Tibial nerve (tissue), 4 donors: ENCODE measurements around the gene CENPF. TPM values are rescaled to one million over a fixed set of nuclear protein-coding genes. Genes with fewer than 3 reads are reported as not detected.

Experiments used
- DNase-seq, 2 donors: peaks; one replicate each; pipeline ENCODE4 v3.0.0-alpha.2; 2019; ENCODE audit warnings: low spot score in 2 of 2
- H3K27ac ChIP-seq, 4 donors: fragments of 200-600 bp; sonication (generic) in 3 of 4; one replicate each; pipeline ENCODE4 v1.5.1; 2017 to 2019; ENCODE audit warnings: mild to moderate bottlenecking in 1 of 4
- H3K27me3 ChIP-seq, 2 donors: fragments of 200-600 bp; sonication (generic) in 1 of 2; one replicate each; pipeline versions ENCODE4 v1.5.1 to v1.6.0; 2017 to 2019
- H3K36me3 ChIP-seq, 3 donors: fragments of 200-600 bp; sonication (generic); one replicate each; pipeline ENCODE4 v1.5.1; 2018 to 2019
- H3K4me1 ChIP-seq, 4 donors: fragments of 200-600 bp; sonication (generic) in 3 of 4; one replicate each; pipeline ENCODE4 v1.5.1; 2017 to 2019
- H3K4me3 ChIP-seq, 4 donors: fragments of 200-600 bp; sonication (generic) in 3 of 4; one replicate each; pipeline ENCODE4 v1.5.1; 2017 to 2019; ENCODE audit warnings: mild to moderate bottlenecking in 1 of 4, moderate library complexity in 1 of 4
- H3K9me3 ChIP-seq, 4 donors: fragments of 200-600 bp; sonication (generic) in 3 of 4; one replicate each; pipeline ENCODE4 v1.5.1; 2017 to 2019
- EP300 ChIP-seq, 2 donors: sonication (generic); formaldehyde crosslinking; IDR thresholded peaks; one replicate each; pipeline ENCODE4 v1.6.1; 2017; ENCODE audit warnings: antibody characterized with exemption in 2 of 2, mild to moderate bottlenecking in 1 of 2
- POLR2A ChIP-seq, 2 donors: fragments of 450-650 bp; IDR thresholded peaks; one replicate each; pipeline ENCODE4 v1.6.1; 2017; ENCODE audit warnings: antibody characterized with exemption in 2 of 2, mild to moderate bottlenecking in 2 of 2, moderate library complexity in 2 of 2
- WGBS, 2 donors: methylation state at CpG; one replicate each; pipeline ENCODE4 v1.1.5; 2018; 5-methylcytosine and 5-hydroxymethylcytosine counted together
- total RNA-seq, 4 donors: library from RNA; depleted of rRNA; stranded (reverse); fragments of >200 nt; gene quantifications; one replicate each; pipeline ENCODE4 v1.1.0, GENCODE V29; 2016
- TF ChIP-seq, protein P1 (sequence below), 5 experiments: fragments of 200-600 bp in 3 of 5; fragments of 450-650 bp in 2 of 5; sonication (generic) in 3 of 5; IDR thresholded peaks; one replicate each; pipeline ENCODE4 v1.5.1; 2016 to 2019; ENCODE audit warnings: antibody characterized with exemption in 5 of 5, mild to moderate bottlenecking in 3 of 5, moderate library complexity in 2 of 5

The CENPF gene
- total RNA-seq, 4 donors from 2014 or later = 0.84 to 4.4 (median 1.1) TPM

DNA sequence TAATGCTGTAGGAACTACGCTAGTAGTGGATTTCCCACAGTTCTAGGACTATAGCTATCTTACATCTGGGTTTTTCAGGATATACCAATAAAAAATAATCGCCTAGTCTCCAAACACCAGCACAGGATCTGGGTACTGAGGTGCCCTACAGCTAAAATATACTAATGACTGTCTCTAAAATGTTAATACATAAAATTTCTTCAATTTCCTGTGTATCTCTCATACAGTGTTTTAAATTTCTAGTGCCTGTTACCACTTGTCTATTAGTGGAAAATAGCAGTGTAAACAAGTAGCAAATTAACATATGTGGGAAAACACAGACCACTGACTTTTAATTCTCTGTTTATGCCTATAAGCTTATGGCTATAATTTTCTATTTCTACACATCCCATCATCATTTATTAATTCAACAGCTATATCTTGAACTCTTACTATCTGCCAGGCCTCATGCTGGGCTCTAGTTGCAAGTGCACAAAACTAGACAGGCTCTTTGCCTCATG lies 35.5 kb upstream of the CENPF start:
- Histone ChIP-seq H3K4me3 (no peak overlapping the region), H3K27me3 (no peaks in the 10 kb centered on the region), H3K36me3 (no peaks in the 10 kb centered on the region), H3K27ac (no peak overlapping the region), H3K4me1 (no peaks in the 10 kb centered on the region), H3K9me3 (no peaks in the 10 kb centered on the region)
- 92 to 96% methylated on average over 2 of the region's 2 CpGs for WGBS, 2 donors
- TF ChIP-seq EP300 (IDR thresholded peaks at IDR 0.05) (no peak), POLR2A (IDR thresholded peaks at IDR 0.05) (no peak)
- TF ChIP-seq, protein P1, sequence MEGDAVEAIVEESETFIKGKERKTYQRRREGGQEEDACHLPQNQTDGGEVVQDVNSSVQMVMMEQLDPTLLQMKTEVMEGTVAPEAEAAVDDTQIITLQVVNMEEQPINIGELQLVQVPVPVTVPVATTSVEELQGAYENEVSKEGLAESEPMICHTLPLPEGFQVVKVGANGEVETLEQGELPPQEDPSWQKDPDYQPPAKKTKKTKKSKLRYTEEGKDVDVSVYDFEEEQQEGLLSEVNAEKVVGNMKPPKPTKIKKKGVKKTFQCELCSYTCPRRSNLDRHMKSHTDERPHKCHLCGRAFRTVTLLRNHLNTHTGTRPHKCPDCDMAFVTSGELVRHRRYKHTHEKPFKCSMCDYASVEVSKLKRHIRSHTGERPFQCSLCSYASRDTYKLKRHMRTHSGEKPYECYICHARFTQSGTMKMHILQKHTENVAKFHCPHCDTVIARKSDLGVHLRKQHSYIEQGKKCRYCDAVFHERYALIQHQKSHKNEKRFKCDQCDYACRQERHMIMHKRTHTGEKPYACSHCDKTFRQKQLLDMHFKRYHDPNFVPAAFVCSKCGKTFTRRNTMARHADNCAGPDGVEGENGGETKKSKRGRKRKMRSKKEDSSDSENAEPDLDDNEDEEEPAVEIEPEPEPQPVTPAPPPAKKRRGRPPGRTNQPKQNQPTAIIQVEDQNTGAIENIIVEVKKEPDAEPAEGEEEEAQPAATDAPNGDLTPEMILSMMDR (IDR thresholded peaks at IDR 0.05) = no peak
- DNase-seq = no peak

DNA sequence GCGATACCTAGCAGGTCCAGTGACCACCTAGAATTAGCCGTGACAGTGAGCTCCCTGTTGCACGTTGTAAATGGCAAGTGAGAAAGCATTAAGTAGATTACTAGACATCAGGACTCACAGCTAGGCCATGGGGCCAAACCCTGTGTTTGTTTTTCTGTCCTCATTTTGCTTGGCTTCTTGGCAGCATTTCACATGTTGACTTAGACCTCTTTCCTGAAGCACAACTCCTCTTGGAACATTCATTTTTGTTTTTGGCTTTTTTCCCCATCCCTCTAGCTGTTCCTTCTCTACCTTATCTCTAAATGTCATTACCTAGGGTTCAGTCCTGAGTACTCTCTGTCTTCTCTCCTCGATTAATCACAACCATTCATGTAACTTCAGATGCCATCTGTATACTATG lies 34.7 kb upstream of the CENPF start:
- Histone ChIP-seq H3K4me1 (no peaks in the 10 kb centered on the region), H3K9me3 (no peaks in the 10 kb centered on the region), H3K27ac (no peak overlapping the region), H3K36me3 (no peaks in the 10 kb centered on the region), H3K4me3 (no peak overlapping the region), H3K27me3 (no peaks in the 10 kb centered on the region)
- TF ChIP-seq POLR2A (IDR thresholded peaks at IDR 0.05) (no peak), EP300 (IDR thresholded peaks at IDR 0.05) (no peak)
- TF ChIP-seq, protein P1 (IDR thresholded peaks at IDR 0.05) = no peak
- no peak for DNase-seq
- 72 to 79% methylated on average over 4 of the region's 4 CpGs for WGBS, 2 donors

DNA sequence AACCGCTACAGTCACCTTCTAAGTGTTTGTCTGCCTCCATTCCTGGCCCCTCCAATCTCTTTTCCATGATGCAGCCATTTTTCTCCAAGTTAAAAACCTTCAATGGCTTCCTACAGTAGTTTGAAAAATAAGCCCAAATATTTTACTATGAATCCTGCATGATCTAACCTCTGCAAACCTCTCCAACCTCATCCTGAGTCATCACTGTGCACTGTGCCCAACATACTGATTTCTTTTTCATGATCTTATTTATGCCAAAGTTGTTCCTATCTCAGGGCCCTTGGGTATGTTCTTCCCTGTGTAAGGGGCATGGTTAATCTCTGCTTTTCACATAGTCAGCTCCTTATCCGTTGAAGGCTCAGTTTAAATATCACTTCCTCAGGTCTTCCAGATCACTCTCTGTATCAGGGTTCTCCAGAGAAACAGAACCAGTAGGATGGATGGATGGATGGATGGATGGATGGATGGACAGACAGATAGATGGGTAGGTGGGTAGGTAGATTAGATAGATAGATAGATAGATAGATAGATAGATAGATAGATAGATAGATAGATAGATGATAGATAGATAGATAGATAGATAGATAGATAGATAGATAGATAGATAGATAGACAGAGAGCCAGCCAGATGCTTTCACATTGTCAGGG lies 33.5 kb upstream of the CENPF start:
- H3K4me1 ChIP-seq = no peaks in the 10 kb centered on the region
- no peaks in the 10 kb centered on the region for H3K36me3 ChIP-seq
- no peaks in the 10 kb centered on the region for H3K9me3 ChIP-seq
- no peak overlapping the region for H3K4me3 ChIP-seq
- WGBS, 2 donors = 81 to 93% methylated on average over 2 of the region's 2 CpGs
- no peaks in the 10 kb centered on the region for H3K27me3 ChIP-seq
- TF ChIP-seq POLR2A (IDR thresholded peaks at IDR 0.05) = no peak
- TF ChIP-seq EP300 (IDR thresholded peaks at IDR 0.05) = no peak
- DNase-seq = no peak
- no peak overlapping the region for H3K27ac ChIP-seq

DNA sequence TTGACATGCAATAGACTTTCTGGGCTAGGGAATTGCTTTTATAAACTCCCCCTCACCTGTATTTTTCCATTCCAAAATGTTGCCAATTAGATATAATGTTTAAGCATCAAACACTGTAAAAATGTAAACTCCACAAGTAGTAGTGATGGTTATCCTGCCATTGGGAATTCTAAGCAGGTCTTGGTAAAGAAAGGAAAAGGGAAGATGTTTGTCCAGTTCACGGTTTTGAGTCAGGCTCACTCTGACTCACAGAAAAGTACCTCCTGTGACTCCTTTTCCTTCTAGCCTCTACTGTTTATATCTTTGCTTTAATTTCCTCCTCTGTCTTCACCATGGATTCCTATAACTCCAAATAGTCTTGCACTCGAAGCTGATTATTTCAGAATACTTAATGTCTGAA lies 32.6 kb upstream of the CENPF start:
- no peak overlapping the region for H3K4me3 ChIP-seq
- TF ChIP-seq, protein P1 (IDR thresholded peaks at IDR 0.05) = no peak
- no peak for TF ChIP-seq EP300 (IDR thresholded peaks at IDR 0.05)
- no peak for TF ChIP-seq POLR2A (IDR thresholded peaks at IDR 0.05)
- no peaks in the 10 kb centered on the region for H3K27me3 ChIP-seq
- no peaks in the 10 kb centered on the region for H3K36me3 ChIP-seq
- no peak overlapping the region for H3K27ac ChIP-seq
- WGBS, 2 donors = 63 to 69% methylated on average over 2 of the region's 2 CpGs
- H3K4me1 ChIP-seq = no peaks in the 10 kb centered on the region
- DNase-seq = no peak
- peaks cover 0 to 4% (median 0%) of the 10 kb centered on the region in 4 donors for H3K9me3 ChIP-seq

DNA sequence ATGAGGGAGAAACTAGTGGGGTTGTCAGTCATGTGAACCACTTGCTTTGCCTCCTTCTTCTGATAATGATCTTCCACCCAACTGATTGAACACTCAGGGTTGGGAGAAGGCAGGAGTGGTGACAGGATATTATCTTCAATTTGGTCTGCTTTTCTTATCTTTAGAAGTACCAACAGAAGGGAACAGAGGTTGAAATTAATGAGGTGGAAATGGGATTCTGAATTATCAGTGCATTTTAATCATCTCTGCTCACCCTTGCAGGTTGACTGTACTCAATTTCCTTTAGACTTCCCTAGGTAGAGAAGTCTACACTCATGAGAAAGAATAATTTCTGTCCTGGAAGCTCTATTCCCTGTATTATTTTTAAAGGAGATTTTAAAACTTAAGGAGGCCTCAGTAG lies 31.7 kb upstream of the CENPF start:
- no peak for TF ChIP-seq POLR2A (IDR thresholded peaks at IDR 0.05)
- TF ChIP-seq, protein P1 (IDR thresholded peaks at IDR 0.05) = no peak
- no peak for TF ChIP-seq EP300 (IDR thresholded peaks at IDR 0.05)
- Histone ChIP-seq H3K4me1 (no peaks in the 10 kb centered on the region), H3K27ac (no peak overlapping the region), H3K9me3 (peaks cover 0 to 13% (median 3%) of the 10 kb centered on the region in 4 donors), H3K4me3 (no peak overlapping the region), H3K36me3 (no peaks in the 10 kb centered on the region), H3K27me3 (no peaks in the 10 kb centered on the region)
- DNase-seq = no peak
